PFSK-1 (cell line): ENCODE results near the gene PARD3B.

Experiments
- FOXP2 ChIP-seq: optimal IDR thresholded peaks from 2 replicates; pipeline ENCODE3; 2011; ENCODE audit warnings: borderline replicate concordance, control low read depth, inconsistent platforms; ENCODE audit not compliant: insufficient read depth; ENCODE audit errors: extremely low read length, extremely low read depth
- POLR2AphosphoS5 ChIP-seq: IDR thresholded peaks from 2 replicates; pipeline ENCODE4 v1.6.1; 2012; ENCODE audit warnings: low read depth, mild to moderate bottlenecking, control low read depth, low read length, moderate library complexity
- REST ChIP-seq, 2 experiments: IDR thresholded peaks; 2 replicates each; pipeline versions ENCODE4 v1.6.1 to v1.8.0; 2011 to 2012; ENCODE audit warnings: low read depth in 2 of 2, low read length in 2 of 2, control low read depth in 1 of 2, inconsistent platforms in 1 of 2, mild to moderate bottlenecking in 1 of 2, moderate library complexity in 1 of 2; ENCODE audit not compliant: insufficient read depth in 1 of 2
- SIN3A ChIP-seq: IDR thresholded peaks from 2 replicates; pipeline ENCODE4 v1.6.1; 2012; ENCODE audit warnings: mild to moderate bottlenecking, low read length, moderate library complexity, borderline replicate concordance; ENCODE audit not compliant: insufficient read depth
- TAF1 ChIP-seq: IDR thresholded peaks from 2 replicates; pipeline ENCODE4 v1.6.1; 2012; ENCODE audit warnings: low read length, control low read depth, borderline replicate concordance; ENCODE audit not compliant: insufficient read depth

Gene PARD3B

GRCh38 chr2:205605638-205606304, 1060.5 kb downstream of the PARD3B start:
- no peak for TF ChIP-seq REST (IDR thresholded peaks at IDR 0.05; ENCODE audit: insufficient read depth in 1 of 2, low read depth in 2 of 2, low read length in 2 of 2)
- TF ChIP-seq POLR2AphosphoS5, result no peak
- no peak for TF ChIP-seq SIN3A
- no peak for TF ChIP-seq TAF1
- TF ChIP-seq FOXP2, result no peak

GRCh38 chr2:205607146-205607545, 1061.9 kb downstream of the PARD3B start:
- TF ChIP-seq POLR2AphosphoS5 (no peak), REST (IDR thresholded peaks at IDR 0.05; ENCODE audit: insufficient read depth in 1 of 2, low read depth in 2 of 2, low read length in 2 of 2) (no peak), TAF1 (no peak), SIN3A (no peak), FOXP2 (no peak)

GRCh38 chr2:205609113-205609512, 1063.8 kb downstream of the PARD3B start:
- TF ChIP-seq REST (IDR thresholded peaks at IDR 0.05; ENCODE audit: insufficient read depth in 1 of 2, low read depth in 2 of 2, low read length in 2 of 2) (no peak), SIN3A (no peak), TAF1 (no peak), POLR2AphosphoS5 (no peak), FOXP2 (no peak)

GRCh38 chr2:205610437-205610836, 1065.2 kb downstream of the PARD3B start:
- TF ChIP-seq TAF1 (no peak), FOXP2 (no peak)

- TF ChIP-seq SIN3A (no peak), TAF1 (no peak), POLR2AphosphoS5 (no peak), REST (IDR thresholded peaks at IDR 0.05; ENCODE audit: insufficient read depth in 1 of 2, low read depth in 2 of 2, low read length in 2 of 2) (no peak), FOXP2 (no peak)
These were observed 1067.4 kb downstream of the PARD3B start for GRCh38 chr2:205612636-205613035.
